Fibroblast of skin of right quadriceps (primary cell): ENCODE results near the gene MAPK4.

Source experiments
- DNase-seq: peaks from one replicate; pipeline ENCODE4 v3.0.0-alpha.2; 2013

Gene MAPK4

DNA sequence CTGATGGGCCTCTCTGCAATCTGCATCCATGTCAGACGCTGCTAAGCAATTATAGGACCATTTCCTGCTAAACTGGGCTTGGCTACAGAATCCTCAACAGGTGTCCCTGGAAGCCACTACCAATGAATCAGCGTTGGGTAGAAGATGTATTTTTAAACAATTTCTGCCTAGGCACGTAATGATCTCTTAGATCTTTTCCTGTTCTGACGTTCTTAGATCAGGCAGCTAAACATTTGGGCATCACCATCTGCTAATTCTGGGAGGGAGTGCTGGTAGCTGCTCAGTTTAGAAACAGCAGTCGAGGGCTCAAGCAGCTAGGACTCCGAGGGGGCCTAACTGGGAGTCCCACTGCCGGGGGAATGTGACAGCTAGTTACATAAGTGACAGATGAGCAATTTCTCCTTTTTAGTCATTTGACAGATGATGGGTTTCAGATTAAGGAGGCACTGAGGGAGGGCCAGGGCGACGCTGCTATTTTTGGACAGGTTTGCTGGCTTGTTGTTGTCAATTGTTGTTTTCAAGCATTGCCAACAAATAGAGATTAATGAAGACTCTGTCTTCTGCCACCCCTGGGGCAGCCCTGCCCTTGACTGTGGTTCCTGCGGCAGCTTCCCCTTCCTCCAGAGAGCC, 167.2 kb downstream of the MAPK4 start:
- no peak for DNase-seq

DNA sequence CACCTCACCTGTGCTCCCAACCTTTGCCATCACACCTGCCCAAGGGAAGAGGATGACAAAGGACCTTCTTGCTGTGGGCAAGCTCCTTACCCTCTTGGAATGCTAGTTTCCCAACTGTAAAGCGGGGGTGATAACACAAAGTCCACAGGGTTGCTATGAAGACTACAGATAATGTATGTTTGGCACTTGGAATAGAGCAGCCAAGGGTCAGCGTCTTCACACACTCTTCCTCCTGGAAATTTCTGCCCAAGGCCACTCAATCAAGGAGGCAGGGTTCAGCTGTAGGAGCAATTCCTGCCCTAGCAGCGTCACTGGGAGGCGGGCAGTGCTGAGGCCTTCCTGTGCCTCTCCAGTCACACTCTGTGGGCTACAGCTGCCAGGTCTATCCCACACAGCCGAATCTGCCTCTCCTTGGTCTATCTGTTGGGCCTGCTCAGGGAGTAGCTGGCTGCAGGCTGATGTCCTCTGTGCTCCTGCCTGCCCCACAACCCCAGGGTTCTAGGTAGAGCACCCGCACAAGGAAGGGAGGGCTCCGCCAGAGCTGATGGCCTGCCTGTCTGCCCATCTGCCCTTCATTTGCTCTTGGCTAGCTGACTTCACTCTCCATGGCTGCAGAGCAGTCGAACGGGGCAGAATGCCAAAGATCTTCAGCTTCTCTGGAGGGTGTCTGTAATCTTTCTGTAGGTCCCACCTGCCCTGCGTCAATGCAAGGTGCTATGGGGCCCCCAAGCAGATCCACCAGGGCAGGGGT, 168.0 kb downstream of the MAPK4 start:
- DNase-seq = no peak

DNA sequence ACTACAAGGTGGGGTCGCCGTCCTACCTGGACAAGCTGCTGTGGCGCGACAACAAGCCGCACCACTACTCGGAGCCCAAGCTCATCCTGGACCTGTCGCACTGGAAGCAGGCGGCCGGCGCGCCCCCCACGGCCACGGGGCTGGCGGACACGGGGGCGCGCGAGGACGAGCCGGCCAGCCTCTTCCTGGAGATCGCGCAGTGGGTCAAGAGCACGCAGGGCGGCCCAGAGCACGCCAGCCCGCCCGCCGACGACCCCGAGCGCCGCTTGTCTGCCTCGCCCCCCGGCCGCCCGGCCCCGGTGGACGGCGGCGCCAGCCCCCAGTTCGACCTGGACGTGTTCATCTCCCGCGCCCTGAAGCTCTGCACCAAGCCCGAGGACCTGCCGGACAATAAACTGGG, 169.5 kb downstream of the MAPK4 start:
- no peak for DNase-seq

DNA sequence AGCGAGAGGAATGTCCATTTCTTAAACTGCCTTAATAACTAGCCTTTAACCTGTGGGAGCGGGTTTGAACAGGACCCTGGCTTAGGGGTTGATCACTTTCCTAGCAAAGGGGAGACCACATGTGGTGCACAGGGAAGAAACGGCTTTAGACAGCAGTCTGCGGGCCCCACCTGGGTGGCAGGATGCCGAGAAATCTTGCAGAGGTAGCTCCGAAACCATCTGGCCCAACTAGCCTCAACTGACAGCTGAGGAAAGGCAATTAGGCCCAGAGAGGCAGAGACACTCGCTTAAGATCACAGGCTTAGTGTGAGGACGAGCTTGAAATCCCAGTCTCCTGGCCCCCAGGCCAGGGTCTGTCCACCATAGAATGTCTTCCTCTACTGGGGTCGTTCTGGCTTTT, 170.1 kb downstream of the MAPK4 start:
- no peak for DNase-seq

DNA sequence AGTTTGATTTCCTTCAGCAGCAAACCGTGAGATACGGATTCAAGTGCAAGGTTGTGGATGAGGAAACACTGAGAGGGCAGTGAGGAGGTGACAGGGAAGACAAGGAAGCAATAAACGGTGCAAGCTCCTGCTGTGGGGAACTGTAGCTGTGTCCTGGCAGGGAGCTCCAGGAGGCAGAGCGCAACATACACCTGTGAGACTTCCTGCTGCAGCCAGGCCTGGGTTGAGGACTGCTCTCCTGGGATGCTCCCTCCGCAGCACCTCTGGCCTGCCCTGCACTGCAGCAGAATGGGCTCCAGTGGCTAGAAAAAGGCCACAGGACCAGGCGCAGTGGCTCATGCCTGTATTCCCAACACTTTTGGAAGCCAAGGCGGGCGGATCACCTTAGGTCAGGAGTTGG, 174.5 kb downstream of the MAPK4 start:
- DNase-seq = no peak

DNA sequence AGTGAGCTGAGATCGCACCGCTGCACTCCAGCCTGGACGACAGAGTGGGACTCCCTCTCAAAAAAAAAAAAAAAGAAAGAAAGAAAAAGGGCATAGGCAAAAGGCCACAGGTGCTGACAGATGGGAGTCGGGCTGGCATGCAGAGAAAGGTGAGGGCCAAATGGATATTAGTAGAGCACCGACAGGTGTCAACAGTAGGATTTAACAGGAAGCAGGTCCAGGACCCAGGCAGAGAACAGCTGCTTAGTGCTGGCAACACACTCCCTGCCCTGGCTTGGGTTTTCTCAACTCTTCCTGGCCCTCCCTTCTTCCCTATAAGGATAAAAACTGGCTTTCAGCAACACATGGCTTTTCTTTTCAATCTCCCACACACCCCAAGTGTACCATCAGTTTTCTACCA, 175.0 kb downstream of the MAPK4 start:
- no peak for DNase-seq

DNA sequence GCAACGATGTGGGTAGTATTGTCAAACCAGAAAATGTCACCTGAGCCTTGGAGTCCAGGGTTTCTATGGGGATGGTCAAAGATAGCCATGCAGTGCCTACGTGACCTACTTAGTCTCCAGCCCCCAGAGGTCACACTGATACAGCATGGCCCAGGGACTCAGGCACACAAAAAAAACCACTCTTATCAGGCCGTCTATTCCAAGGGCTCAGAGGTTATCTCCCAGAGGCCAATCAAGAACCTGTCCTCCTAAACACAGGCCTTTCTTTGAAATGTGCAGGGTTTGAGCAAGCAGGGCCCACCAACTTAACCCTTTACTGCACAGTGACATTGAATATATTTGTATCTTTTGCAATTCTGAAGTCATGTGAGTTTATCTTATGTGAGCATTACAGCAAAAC, 177.2 kb downstream of the MAPK4 start:
- no peak for DNase-seq

DNA sequence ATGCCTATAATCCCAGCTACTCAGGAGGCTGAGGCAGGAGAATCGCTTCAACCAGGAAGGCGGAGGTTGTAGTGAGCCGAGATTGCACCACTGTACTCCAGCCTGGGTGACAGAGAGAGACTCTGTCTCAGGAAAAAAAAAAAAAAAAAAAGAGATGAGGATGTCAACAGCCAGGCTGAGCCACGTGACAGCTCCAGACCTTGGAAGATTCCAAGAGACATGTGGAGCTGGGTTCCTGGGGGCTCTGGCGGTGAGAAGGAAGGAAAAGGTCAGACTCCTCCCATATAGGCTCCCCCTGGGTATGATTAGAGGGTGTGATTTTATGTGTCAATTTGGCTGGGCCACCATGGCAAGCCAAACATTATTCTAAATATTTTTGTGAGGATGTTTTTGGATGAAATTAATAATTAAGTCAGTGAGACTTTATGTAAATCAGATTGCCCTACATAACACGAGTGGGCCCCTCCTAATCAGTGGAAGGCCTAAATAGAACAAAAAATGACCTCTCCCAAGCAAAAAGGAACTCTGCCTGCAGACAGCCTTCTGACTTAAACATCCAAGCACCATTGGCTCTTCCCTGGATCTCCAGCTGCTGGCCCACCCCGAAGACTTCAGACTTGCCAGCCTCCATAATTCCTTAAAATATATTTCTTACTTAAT, 178.3 kb downstream of the MAPK4 start:
- DNase-seq = no peak

DNA sequence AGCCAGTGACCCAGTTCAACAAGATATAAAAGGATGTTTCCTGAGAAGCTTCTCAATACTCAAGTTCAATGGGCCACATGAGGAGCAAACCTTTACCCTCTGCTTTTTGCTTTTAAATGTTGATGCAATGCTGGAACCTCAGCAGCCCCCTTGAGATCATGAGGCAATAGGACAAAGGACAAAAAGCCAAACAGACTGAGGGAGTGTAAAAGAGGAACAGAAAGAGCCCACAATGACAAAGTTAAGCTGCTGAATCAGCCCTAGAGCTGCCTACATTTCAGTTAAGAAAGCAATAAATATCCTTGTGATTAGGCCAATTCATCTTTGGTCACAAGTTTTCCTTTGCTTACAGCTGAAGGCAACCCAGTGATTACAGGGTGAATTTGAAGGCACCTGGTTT, 183.1 kb downstream of the MAPK4 start:
- DNase-seq = no peak

DNA sequence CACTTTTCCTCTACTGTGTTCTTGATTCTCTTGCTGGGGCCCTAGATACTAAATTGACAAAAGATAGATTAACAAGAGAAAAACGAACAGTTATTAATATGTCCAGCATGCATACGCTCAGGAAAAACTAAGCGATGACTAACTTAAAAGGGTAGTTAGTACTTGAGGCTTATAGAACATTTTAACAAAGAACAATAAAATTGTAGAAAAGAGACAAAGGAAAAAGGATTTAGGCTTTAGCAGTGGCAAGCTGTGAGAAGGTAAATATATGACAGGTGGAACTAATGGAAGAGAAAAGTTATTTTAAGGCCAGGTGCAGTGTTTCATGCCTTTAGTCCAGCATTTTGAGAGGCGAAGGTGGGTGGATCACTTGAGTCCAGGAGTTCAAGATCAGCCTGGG, 184.4 kb downstream of the MAPK4 start:
- DNase-seq = no peak

DNA sequence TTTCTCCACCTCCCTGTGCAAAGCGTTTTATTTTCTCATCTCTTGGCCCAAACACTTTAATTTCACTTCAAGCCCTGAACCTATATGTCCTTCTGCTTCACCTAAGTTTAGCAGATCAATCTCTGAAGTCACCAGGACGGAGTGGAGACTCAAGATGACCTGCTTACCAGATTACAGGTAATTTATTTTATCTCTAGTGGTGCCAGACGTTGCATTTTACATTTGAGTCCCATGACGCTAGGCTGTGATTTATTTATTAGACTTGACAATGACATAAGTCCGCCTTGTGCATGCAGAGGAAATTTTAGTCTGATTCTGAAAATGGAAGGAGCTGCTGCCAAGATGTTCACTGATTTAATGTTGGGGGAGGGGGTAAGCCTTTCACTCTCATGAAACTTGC, 186.1 kb downstream of the MAPK4 start:
- DNase-seq = no peak

DNA sequence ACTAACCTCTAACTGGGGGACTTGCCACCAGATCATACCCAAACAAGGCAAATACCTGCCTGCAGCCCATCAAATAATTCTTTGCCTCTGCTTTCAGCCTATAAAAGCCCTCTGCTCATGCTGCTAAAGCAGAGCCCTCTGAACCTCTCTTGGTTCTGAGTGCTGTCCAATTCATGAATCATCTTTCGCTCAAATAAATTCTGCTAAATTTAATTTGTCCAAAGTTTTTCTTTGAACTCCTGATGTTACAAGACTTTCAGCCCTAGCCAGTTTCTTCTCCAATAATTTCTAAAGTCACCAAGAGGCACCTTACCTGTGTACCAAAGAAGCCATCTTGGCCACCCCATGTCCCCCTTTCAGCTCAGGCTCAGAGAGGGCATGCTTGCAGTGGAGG, 188.0 kb downstream of the MAPK4 start:
- DNase-seq = no peak

DNA sequence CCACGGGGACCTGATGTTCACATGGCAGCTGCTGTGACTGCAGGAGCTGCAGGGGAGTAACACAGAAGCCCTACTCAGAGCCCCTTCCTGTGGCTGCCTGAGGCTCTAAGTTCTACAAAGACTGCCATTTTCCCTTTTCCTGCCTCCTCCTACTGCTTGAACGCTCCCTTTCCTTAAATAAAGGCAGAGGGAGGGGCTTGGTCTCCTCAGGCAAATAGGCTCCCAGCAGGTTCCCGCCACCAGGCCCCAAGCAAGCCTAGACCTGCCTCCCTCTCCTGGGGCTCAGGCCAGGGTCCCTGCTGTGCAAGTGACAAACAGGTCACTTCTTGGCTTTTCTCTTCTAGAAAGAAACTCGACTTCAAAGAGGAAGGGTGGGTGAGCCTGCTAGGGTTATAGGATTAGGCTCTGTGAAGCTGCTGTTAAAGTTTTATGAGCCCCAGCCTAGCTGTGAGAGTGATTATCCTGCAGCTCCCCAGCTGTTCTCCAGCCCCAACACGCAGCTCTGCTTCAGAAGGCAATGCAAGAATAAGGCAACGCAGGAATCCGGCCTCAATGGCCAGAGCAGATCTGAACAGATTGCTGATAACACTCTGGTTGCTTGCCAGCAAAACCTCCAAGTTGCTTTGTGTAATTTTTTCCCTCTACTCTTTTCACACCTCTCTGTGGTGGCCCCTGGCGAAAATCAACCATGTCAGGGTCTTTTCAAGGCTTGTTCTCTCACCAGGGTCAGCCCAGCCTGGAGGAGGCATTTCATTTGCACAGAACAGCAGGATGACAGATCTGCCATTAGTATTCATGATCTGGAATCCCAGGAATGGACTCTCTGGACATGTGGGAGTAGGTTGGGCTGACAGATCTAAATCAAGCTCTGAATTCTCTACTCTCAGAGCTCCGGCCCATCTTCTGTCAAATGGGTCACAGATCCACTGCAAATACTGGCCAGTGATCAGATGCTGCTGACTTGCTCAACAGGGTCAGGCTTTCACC, 188.6 kb downstream of the MAPK4 start:
- no peak for DNase-seq

DNA sequence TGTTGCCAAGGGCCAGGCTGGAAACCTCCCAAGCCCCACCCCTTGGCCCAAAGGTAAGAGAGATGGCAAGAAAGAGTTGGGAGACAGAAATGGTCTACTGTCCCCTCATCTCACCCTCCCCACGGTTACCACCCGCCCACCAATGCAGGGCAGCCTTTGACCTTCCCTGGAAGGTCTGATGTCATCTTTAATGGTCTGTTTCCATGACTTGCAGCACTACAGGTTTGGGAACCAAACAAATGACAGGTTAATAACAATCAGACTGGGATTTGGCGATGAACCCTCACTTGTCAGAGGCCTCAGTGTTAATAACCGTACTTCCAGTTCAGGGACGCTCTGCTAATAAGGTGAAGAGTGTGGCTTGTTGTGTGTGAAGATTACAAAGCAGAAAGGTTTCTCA, 189.5 kb downstream of the MAPK4 start:
- DNase-seq = no peak

DNA sequence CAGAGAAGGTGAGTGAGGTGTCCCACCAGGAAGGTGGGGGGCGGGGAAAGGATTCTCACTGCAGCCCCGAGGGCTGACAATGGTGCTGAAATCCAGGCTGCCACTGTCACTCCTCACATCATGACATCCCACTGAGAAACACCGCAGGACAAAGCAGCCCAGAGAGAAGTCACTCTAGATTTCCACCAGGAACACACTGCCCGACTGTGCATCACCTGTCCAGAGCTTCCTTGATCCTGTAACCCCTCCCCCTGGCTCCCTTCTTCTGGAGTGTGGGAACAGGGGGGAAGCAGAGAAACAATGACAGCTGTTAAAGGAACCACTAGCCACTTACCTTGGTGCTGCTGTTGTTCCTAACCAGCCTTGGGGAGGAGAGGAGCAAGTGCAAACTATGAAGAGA, 190.1 kb downstream of the MAPK4 start:
- DNase-seq = no peak

DNA sequence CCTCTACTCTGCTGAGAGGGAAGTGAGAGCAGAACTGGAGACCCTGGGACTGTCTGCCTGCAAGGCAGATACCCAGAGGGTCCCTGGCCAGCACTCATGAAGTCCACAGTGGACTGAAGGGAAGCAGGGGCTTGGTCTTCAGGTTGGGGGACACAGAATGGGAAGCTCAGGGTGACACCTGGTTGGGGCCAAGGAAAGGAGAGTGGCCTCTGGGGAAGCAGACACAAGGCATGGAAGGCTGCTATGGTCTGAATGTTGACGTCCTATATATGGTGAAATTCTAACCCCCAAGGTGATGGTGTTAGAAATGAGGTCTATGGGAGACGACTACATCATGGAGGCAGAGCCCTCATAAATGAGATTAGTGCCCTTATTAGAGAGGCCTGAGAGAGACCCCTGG, 190.7 kb downstream of the MAPK4 start:
- no peak for DNase-seq

DNA sequence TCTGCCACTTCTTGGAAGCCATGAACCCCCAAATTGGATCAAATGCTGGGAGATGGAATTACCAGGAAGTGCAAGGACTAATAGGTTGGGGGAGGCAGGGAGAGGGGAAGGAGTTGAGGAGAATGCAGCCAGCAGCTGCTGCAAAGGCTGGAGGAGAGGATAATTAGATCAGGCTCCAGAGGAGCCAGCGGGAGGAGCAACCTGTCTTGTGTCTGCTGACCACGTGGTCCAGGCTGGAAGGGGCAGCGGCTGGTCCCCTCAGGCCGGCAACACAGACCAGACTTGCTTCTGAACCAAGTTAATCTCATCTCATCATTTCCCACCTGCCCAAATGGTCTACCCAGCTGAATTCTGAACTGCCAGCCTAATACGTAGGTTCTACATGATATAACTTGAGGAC, 191.6 kb downstream of the MAPK4 start:
- no peak for DNase-seq

DNA sequence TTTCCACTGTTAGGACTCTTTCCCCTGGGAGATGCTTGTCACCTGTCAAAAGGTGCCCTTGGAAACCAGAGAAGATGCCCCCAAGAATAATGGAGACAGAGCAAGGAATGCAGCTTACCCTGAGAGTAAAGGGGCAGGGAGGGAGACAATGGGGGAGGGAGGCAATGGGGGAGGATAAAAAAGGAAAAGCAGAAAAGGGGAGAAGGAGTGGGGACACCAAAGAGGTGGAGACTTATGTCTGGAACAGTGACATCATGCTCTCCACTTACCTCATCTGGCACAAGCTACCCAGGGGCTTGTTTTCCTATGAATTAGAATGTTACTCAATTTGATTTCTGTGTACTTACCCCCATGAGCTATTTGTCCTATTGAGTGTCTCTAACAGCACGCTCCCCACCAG, 192.1 kb downstream of the MAPK4 start:
- DNase-seq = no peak

DNA sequence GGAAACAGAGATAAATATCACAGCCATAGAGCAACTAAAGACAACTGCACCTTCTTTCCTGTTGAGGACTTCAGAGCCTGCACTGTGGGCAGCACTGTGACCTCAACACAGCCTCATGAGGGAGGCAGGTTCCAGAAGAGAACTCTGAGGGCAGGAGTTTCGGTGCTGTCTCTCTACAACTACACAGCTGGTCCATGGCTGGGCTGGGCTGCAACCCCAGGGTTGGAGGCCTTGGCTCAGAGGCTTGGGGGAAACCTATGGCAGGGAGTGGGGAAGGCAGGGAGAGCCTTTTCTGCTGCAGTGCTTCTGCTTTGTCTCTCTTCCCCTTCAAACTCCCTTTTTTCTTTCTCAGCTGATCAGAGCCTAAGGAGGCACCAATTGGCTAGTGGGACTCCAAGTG, 193.4 kb downstream of the MAPK4 start:
- no peak for DNase-seq

DNA sequence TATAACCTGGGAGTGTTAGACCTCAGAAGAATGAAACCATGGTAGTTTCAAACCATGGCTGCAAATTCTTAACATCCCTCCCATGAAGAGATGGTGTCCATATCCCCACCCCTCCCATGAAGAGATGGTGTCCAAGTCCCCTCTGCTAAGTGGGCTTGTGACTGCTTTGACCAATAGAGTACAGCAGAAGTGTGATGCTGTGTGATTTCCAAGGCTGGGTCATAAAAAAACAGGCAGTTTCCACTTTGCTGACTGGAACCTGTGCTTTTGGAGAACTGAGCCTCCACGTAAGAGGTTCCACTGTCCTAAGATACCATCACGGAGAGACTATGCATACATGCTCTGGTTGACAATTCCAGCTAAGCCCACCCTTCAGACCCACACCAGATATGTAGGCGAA, 194.4 kb downstream of the MAPK4 start:
- no peak for DNase-seq

DNA sequence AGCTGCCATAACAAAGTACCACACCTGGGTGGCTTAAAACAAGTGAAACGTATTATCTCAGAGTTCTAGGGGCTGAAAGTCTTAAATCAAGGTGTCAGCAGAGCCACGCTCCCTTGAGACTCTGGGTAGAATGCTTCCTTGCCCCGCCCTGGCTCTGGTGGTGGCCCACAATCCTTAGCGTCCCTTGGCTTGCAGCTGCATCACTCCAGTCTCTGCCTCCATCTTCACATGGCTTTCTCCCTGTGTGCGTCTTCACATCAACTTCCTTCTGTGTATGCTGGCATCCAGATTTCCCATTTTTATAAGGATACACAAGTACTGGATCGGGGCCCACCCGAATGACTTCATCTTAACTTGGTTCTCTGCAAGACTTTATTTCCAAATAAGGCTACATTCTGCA, 197.5 kb downstream of the MAPK4 start:
- DNase-seq = no peak

DNA sequence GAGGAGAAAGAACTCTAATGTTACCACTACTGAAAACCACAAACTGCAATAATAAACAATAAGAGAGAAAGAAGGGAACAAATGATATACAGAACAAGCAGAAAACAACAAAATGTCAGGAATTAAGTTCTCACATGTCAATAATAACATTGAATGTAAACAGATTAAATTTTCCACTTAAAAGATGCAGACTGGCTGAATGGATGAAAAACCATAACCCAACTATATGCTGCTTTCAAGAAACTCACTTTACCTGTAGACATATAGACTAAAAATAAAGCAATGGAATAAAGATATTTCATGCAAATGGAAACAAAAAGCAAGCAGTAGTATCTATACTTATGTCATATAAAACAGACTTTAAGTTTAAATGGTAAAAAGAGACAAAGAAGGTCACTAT, 209.6 kb downstream of the MAPK4 start:
- DNase-seq = no peak

DNA sequence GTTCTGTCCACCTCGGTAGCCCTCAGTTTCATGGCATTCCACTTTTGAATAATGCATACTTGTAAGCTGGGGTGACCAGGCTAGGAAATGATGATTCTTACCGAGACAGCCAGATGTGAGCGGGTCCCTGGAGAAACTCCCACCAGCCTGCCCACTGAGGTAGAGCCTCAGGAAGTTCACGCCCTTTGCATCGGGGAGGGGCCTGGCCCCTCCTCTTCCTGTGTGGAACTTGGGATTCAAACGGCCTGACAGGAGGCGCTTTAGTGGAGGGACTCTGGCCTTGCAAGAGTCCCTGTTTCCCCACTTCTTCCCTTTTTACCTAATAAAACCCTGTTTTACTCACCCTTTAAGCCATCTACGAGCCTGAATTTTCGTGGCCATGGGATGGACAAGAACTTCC, 215.3 kb downstream of the MAPK4 start:
- DNase-seq = no peak
